Tibial artery (tissue), 4 donors: Measurements from ENCODE around the gene IFI44L.
A peak's percentile ranks its signal among the peaks of the same experiment; 100 is the strongest.

Source experiments
- DNase-seq, 2 donors: peaks; one replicate each; pipeline ENCODE4 v3.0.0-alpha.2; 2019
- H3K27ac ChIP-seq, 2 donors: fragments of 200-600 bp; sonication (generic) in 1 of 2; 1 replicate in 1 of 2; 2 replicates in 1 of 2; pipeline ENCODE4 v1.5.1; 2018 to 2019; ENCODE audit warnings: mild to moderate bottlenecking in 1 of 2
- H3K27me3 ChIP-seq, 2 donors: fragments of 200-600 bp; sonication (generic) in 1 of 2; one replicate each; pipeline versions ENCODE4 v1.5.1 to v1.6.0; 2016 to 2019
- H3K36me3 ChIP-seq, 3 donors: fragments of 200-600 bp; sonication (generic) in 2 of 3; one replicate each; pipeline ENCODE4 v1.5.1; 2016 to 2019; ENCODE audit warnings: mild to moderate bottlenecking in 2 of 3
- H3K4me1 ChIP-seq, 4 donors: fragments of 200-600 bp; sonication (generic) in 2 of 4; 1 replicate in 3 of 4; 2 replicates in 1 of 4; pipeline ENCODE4 v1.5.1; 2016 to 2019
- H3K4me3 ChIP-seq, 2 donors: fragments of 200-600 bp; sonication (generic) in 1 of 2; 1 replicate in 1 of 2; 2 replicates in 1 of 2; pipeline ENCODE4 v1.5.1; 2018 to 2019; ENCODE audit warnings: mild to moderate bottlenecking in 2 of 2
- H3K9me3 ChIP-seq, 3 donors: fragments of 200-600 bp; sonication (generic) in 1 of 3; one replicate each; pipeline ENCODE4 v1.5.1; 2016 to 2019
- intact Hi-C: fragments of 100-400 bp; cut with DNase I; formaldehyde crosslinking; loops from one replicate; pipeline ENCODE4 v1.15.0; 2023; ENCODE audit warnings: low total_unique reads
- TF ChIP-seq, protein P1 (sequence below), 2 experiments: fragments of 200-600 bp in 1 of 2; fragments of 450-650 bp in 1 of 2; IDR thresholded peaks; one replicate each; pipeline ENCODE4 v1.5.1; 2017 to 2019; ENCODE audit warnings: antibody characterized with exemption in 2 of 2, mild to moderate bottlenecking in 1 of 2, moderate library complexity in 1 of 2

IFI44L gene

DNA sequence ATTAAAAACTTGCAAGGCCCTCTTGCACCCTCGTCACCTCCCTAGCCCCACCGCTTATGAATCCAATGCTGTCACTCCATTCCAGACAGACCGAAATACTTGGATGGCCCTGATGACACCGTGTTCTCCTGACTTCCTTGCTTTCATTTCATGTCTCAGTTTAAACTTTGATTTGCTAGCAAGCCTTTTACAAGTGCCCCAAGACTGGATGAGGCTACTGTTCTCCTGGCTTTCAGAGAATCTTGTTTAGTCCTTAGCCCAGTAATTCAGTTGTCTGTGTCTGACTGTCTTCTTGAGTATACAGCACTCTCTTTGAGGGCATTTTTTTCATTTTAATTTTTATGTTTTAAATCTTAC, 824 bp upstream of the IFI44L start:
- no peaks in the 10 kb centered on the region for H3K9me3 ChIP-seq
- peaks cover 0 to 30% (median 2%) of the 10 kb centered on the region in 4 donors for H3K4me1 ChIP-seq
- DNase-seq, result no peak
- H3K4me3 ChIP-seq, result peak overlapping the region; percentile 37 to 44
- TF ChIP-seq, protein P1, sequence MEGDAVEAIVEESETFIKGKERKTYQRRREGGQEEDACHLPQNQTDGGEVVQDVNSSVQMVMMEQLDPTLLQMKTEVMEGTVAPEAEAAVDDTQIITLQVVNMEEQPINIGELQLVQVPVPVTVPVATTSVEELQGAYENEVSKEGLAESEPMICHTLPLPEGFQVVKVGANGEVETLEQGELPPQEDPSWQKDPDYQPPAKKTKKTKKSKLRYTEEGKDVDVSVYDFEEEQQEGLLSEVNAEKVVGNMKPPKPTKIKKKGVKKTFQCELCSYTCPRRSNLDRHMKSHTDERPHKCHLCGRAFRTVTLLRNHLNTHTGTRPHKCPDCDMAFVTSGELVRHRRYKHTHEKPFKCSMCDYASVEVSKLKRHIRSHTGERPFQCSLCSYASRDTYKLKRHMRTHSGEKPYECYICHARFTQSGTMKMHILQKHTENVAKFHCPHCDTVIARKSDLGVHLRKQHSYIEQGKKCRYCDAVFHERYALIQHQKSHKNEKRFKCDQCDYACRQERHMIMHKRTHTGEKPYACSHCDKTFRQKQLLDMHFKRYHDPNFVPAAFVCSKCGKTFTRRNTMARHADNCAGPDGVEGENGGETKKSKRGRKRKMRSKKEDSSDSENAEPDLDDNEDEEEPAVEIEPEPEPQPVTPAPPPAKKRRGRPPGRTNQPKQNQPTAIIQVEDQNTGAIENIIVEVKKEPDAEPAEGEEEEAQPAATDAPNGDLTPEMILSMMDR (IDR thresholded peaks at IDR 0.05), result no peak
- intact Hi-C loops, result loop anchor here (2.0 kb wide), 1 partner anchor 57 kb away; no protein-coding TSS in a partner anchor
- H3K27me3 ChIP-seq, result no peaks in the 10 kb centered on the region
- H3K27ac ChIP-seq, result peak overlapping the region; percentile 53 to 71
- H3K36me3 ChIP-seq, result no peaks in the 10 kb centered on the region

DNA sequence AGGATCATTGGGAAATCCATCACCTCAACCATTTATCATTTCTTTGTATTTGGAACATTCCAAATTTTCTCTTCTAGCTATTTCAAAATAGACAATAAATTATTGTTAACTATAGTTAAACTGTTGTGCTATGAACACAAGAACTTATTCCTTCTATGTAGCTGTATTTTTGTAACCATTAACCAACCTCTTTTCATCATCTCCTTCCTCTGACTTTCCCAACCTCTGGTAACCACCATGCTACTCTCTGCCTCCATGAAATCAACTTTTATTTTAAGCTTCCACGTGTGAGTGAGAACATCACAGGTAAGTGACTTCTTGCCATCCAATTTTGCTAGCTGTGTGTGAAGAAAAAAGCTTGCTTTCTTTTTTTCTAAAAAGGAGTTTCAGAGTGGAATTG, 418 bp downstream of the IFI44L start:
- H3K9me3 ChIP-seq, result no peaks in the 10 kb centered on the region
- peak overlapping the region; percentile 37 to 44 for H3K4me3 ChIP-seq
- H3K36me3 ChIP-seq, result no peaks in the 10 kb centered on the region
- TF ChIP-seq, protein P1 (IDR thresholded peaks at IDR 0.05), result no peak
- DNase-seq, result no peak
- intact Hi-C loops, result no loop called here
- no peaks in the 10 kb centered on the region for H3K27me3 ChIP-seq
- peaks cover 0 to 36% (median 2%) of the 10 kb centered on the region in 4 donors for H3K4me1 ChIP-seq
- peak overlapping the region; percentile 53 to 71 for H3K27ac ChIP-seq

DNA sequence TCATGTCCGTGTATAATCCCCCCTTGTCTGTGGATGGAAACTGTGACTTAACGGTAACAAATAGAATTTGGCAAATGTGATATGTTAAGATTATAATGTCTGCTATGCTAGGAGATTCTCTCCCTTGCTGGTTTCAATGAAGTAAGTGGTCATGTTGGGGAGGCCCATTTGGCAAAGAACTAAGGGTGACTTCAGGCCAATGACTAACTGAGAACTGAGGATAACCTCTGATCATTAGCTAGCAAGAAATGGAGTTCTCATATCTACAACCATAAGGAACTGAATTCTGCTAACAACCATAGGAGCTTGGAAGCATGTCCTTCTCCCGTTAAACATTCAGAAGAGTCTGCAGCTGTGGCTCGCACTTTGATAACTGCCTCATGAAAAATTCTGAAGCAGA, 2.3 kb downstream of the IFI44L start:
- H3K4me1 ChIP-seq, result peaks cover 0 to 36% (median 2%) of the 10 kb centered on the region in 4 donors
- DNase-seq, result no peak
- H3K27me3 ChIP-seq, result no peaks in the 10 kb centered on the region
- H3K36me3 ChIP-seq, result no peaks in the 10 kb centered on the region
- intact Hi-C loops, result no loop called here
- TF ChIP-seq, protein P1 (IDR thresholded peaks at IDR 0.05), result no peak
- H3K4me3 ChIP-seq, result no peak overlapping the region
- no peaks in the 10 kb centered on the region for H3K9me3 ChIP-seq
- peak overlapping the region in 1 of 2 donors; percentile 6 for H3K27ac ChIP-seq

DNA sequence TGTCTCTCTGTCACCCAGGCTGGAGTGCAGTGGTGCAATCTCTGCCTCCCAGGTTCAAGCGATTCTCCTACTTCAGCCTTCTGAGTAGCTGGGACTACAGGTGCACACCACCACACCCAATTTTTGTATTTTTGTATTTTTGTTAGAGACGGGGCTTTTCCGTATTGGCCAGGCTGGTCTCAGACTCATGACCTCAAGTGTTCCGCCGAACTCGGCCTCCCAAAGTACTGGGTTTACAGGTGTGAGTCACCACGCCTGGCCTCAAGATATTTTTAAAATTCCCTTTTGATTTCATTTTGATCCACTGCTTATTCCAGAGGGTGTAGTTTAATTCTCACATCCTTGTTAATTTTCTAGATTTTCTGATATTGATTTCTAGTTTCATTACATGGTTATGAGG, 3.8 kb downstream of the IFI44L start:
- H3K9me3 ChIP-seq, result no peaks in the 10 kb centered on the region
- H3K4me3 ChIP-seq, result no peak overlapping the region
- peaks cover 0 to 28% (median 0%) of the 10 kb centered on the region in 4 donors for H3K4me1 ChIP-seq
- DNase-seq, result no peak
- TF ChIP-seq, protein P1 (IDR thresholded peaks at IDR 0.05), result no peak
- no peak overlapping the region for H3K27ac ChIP-seq
- H3K27me3 ChIP-seq, result no peaks in the 10 kb centered on the region
- intact Hi-C loops, result no loop called here
- no peaks in the 10 kb centered on the region for H3K36me3 ChIP-seq

DNA sequence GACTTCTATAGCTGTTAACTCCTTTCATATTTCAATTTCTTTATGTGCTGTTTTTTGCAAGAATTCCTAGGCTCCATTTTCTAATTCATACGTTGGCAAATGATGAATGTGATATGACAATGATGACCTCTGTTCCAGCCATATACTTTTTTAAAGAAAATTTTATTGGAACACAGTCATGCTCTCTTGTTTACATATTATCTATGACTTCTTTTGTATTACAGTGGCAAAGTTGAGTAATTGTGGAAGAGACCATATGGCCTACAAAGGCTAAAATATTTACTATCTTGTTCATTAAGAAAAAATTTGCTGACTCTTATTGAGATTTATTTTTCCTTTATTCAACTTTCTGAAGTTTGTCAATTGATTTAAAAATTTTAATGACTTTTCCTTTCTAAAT, 7.1 kb downstream of the IFI44L start:
- Histone ChIP-seq H3K4me3 (no peak overlapping the region), H3K9me3 (no peaks in the 10 kb centered on the region), H3K27ac (no peak overlapping the region), H3K27me3 (no peaks in the 10 kb centered on the region), H3K36me3 (peaks cover 0 to 3% (median 0%) of the 10 kb centered on the region in 3 donors), H3K4me1 (peaks cover 0 to 7% (median 0%) of the 10 kb centered on the region in 4 donors)
- TF ChIP-seq, protein P1 (IDR thresholded peaks at IDR 0.05), result no peak
- no peak for DNase-seq
- intact Hi-C loops, result no loop called here

DNA sequence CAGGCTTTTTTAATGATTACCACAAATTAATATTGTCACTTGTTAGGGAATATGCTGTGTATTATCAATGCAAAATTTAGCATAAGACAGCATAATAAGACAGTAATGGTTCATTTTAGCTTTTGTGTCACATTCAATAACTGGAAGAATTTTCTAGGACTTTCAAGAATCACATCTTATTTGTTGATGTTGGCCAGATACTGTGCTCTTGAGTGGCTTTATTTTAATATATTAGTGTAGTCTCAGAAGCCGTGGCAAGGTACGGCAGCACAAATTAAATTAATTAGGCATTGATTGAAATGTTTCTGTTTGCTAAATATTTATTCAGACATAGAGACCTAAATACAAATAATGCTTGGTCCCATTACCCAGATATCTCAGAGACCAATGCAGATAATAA, 10.4 kb downstream of the IFI44L start:
- Histone ChIP-seq H3K27me3 (no peaks in the 10 kb centered on the region), H3K36me3 (peaks cover 0 to 3% (median 0%) of the 10 kb centered on the region in 3 donors), H3K27ac (no peak overlapping the region), H3K9me3 (no peaks in the 10 kb centered on the region), H3K4me1 (no peaks in the 10 kb centered on the region), H3K4me3 (no peak overlapping the region)
- TF ChIP-seq, protein P1 (IDR thresholded peaks at IDR 0.05), result no peak
- intact Hi-C loops, result no loop called here
- no peak for DNase-seq
